ENCODE measurements around the gene RFWD3. TPM values are rescaled to one million over a fixed set of nuclear protein-coding genes. Genes with fewer than 3 reads are reported as not detected.

The RFWD3 gene
- total and polyA plus RNA-seq, 2 experiments from 2014 or later: 8.2 to 11.1 TPM

- Histone ChIP-seq H3K27ac (no peak overlapping the region), H3K4me3 (no peak overlapping the region), H3K27me3 (no peaks in the 10 kb centered on the region), H3K4me1 (ENCODE audit: low read depth) (no peaks in the 10 kb centered on the region), H3K36me3 (no peaks in the 10 kb centered on the region), H3K9me3 (ENCODE audit: low read depth) (no peaks in the 10 kb centered on the region)
- DNase-seq (ENCODE audit: low read depth in 1 of 2, low spot score in 1 of 2): no peak
- TF ChIP-seq CTCF (IDR thresholded peaks at IDR 0.05; ENCODE audit: low read depth, low read length): no peak
Observed at GRCh38 chr16:74596586-74596985, 70.1 kb downstream of the RFWD3 start.

GRCh38 chr16:74592847-74593246 lies 73.8 kb downstream of the RFWD3 start:
- Histone ChIP-seq H3K9me3 (ENCODE audit: low read depth) (no peaks in the 10 kb centered on the region), H3K27ac (no peak overlapping the region), H3K4me1 (ENCODE audit: low read depth) (no peaks in the 10 kb centered on the region), H3K4me3 (no peak overlapping the region), H3K27me3 (no peaks in the 10 kb centered on the region), H3K36me3 (no peaks in the 10 kb centered on the region)
- no peak for DNase-seq (ENCODE audit: low read depth in 1 of 2, low spot score in 1 of 2)
- no peak for TF ChIP-seq CTCF (IDR thresholded peaks at IDR 0.05; ENCODE audit: low read depth, low read length)

GRCh38 chr16:74591876-74592650 lies 74.6 kb downstream of the RFWD3 start:
- no peak overlapping the region for H3K27ac ChIP-seq
- H3K4me1 ChIP-seq (ENCODE audit: low read depth): no peaks in the 10 kb centered on the region

DNA sequence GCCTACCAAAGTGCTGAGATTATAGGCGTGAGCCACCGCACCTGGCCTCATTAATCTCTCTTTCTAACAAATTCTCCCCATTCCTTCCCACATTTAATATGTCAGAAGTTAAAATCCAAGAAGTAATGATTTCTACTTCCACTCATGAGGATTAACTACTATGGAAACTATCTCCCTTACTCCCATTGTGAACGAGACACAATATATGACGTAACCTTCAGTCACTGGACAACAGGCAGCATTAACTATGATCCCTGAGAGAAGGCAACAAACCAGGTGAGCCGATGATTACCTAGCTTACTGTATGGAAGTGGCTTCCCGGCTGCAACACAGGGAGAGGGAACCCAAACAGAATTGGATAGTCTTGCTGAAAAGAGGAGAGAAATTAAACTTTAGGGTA lies 79.7 kb downstream of the RFWD3 start:
- Histone ChIP-seq H3K27ac (no peak overlapping the region), H3K9me3 (ENCODE audit: low read depth) (no peaks in the 10 kb centered on the region), H3K36me3 (no peaks in the 10 kb centered on the region), H3K4me3 (no peak overlapping the region), H3K4me1 (ENCODE audit: low read depth) (no peaks in the 10 kb centered on the region), H3K27me3 (no peaks in the 10 kb centered on the region)
- DNase-seq (ENCODE audit: low read depth in 1 of 2, low spot score in 1 of 2): no peak
- TF ChIP-seq CTCF (IDR thresholded peaks at IDR 0.05; ENCODE audit: low read depth, low read length): no peak

More at GRCh38 chr16:74591876-74592650, 74.6 kb downstream of the RFWD3 start:
- Histone ChIP-seq H3K36me3 (no peaks in the 10 kb centered on the region), H3K27me3 (no peaks in the 10 kb centered on the region), H3K9me3 (ENCODE audit: low read depth) (no peaks in the 10 kb centered on the region), H3K4me3 (no peak overlapping the region)
- TF ChIP-seq CTCF (IDR thresholded peaks at IDR 0.05; ENCODE audit: low read depth, low read length): no peak
- no peak for DNase-seq (ENCODE audit: low read depth in 1 of 2, low spot score in 1 of 2)

GRCh38 chr16:74585846-74586443 lies 80.7 kb downstream of the RFWD3 start:
- DNase-seq (ENCODE audit: low read depth in 1 of 2, low spot score in 1 of 2): no peak
- H3K4me3 ChIP-seq: no peak overlapping the region
- TF ChIP-seq CTCF (IDR thresholded peaks at IDR 0.05; ENCODE audit: low read depth, low read length): no peak

More at GRCh38 chr16:74585846-74586443, 80.7 kb downstream of the RFWD3 start:
- Histone ChIP-seq H3K9me3 (ENCODE audit: low read depth) (no peaks in the 10 kb centered on the region), H3K4me1 (ENCODE audit: low read depth) (no peaks in the 10 kb centered on the region), H3K27ac (no peak overlapping the region), H3K36me3 (no peaks in the 10 kb centered on the region), H3K27me3 (no peaks in the 10 kb centered on the region)
